Heart right ventricle (tissue), 16 donors: ENCODE results near the gene CENPP. TPM values are rescaled to one million over a fixed set of nuclear protein-coding genes. Genes with fewer than 3 reads are reported as not detected.

ENCODE experiments used
- ATAC-seq, 8 donors: fragments of 200-7000 bp; cut with Tn5 transposase; one replicate each; pipeline ENCODE4 v1.9.1; 2020; ENCODE audit warnings: mild to moderate bottlenecking in 8 of 8, moderate library complexity in 8 of 8, moderate number of reproducible peaks in 1 of 8
- DNase-seq, 2 donors: peaks; one replicate each; pipeline ENCODE4 v3.0.0-alpha.2; 2020
- H3K27ac ChIP-seq, 10 donors: fragments of 200-600 bp; sonication (generic) in 2 of 10; one replicate each; pipeline versions ENCODE4 v1.5.0 to v1.8.0; 2020 to 2022; ENCODE audit warnings: mild to moderate bottlenecking in 3 of 10
- H3K27me3 ChIP-seq, 7 donors: fragments of 200-600 bp; one replicate each; pipeline ENCODE4 v1.8.0; 2021 to 2022; ENCODE audit warnings: mild to moderate bottlenecking in 2 of 7
- H3K36me3 ChIP-seq, 9 donors: fragments of 200-600 bp; sonication (generic) in 1 of 9; one replicate each; pipeline versions ENCODE4 v1.5.0 to v1.8.0; 2020 to 2022; ENCODE audit warnings: mild to moderate bottlenecking in 2 of 9
- H3K4me1 ChIP-seq, 9 donors: fragments of 200-600 bp; sonication (generic) in 1 of 9; one replicate each; pipeline versions ENCODE4 v1.5.0 to v1.8.0; 2020 to 2022; ENCODE audit warnings: mild to moderate bottlenecking in 4 of 9
- H3K4me3 ChIP-seq, 10 donors: fragments of 200-600 bp; sonication (generic) in 2 of 10; one replicate each; pipeline versions ENCODE4 v1.5.0 to v1.8.0; 2020 to 2022; ENCODE audit warnings: mild to moderate bottlenecking in 7 of 10, moderate library complexity in 2 of 10
- H3K9me3 ChIP-seq, 11 donors: fragments of 200-600 bp in 10 of 11; sonication (generic) in 2 of 11; one replicate each; pipeline versions ENCODE4 v1.5.0 to v1.8.0; 2013 to 2022; ENCODE audit warnings: mild to moderate bottlenecking in 2 of 11, control low read depth in 1 of 11, moderate library complexity in 1 of 11
- CTCF ChIP-seq, 9 donors: fragments of 200-600 bp; sonication (generic) in 2 of 9; IDR thresholded peaks; one replicate each; pipeline versions ENCODE4 v1.5.0 to v1.8.0; 2021 to 2022; ENCODE audit warnings: antibody characterized with exemption in 9 of 9, mild to moderate bottlenecking in 5 of 9, moderate library complexity in 1 of 9
- WGBS, 2 donors: extraction: QIAGEN DNeasy Blood & Tissue Kit; methylation state at CpG; one replicate each; pipeline ENCODE4 v1.1.7; 2013; ENCODE audit warnings: inconsistent platforms in 1 of 2; 5-methylcytosine and 5-hydroxymethylcytosine counted together
- intact Hi-C, 10 donors: fragments of 100-400 bp; cut with DNase I; formaldehyde crosslinking; loops; one replicate each; pipeline versions ENCODE4 v1.11.1 to v1.14.2; 2022
- polyA plus RNA-seq, 2 donors: library from polyadenylated mRNA; stranded (reverse); fragments of 200-250 nt; gene quantifications; one replicate each; pipeline ENCODE4 v1.2.3, GENCODE V29; 2013
- total RNA-seq, 10 donors: library from RNA; stranded (reverse); fragmentation: NEBNext Ultra II Directional in 3 of 10; extraction: Animal tissue kit (Norgen Biotek cat#: 25700) in 3 of 10; gene quantifications; one replicate each; pipeline versions ENCODE4 v1.2.1 to v1.2.4, GENCODE V29; 2021 to 2023
- donor health status: Arrhythmogenic right ventricular cardiomyopathy.
- donor health status: ischemic (EF 13 %, LVEDD 7.1; RV severe dilation, severe dysfunction).
- donor health status: healthy with polysubstance abuse.
- donor health status: DM: no; HTN: yes; CAD: no.
- donor health status: DM: no; HTN: no; CAD: no.
- donor health status: ischemic (EF 25% LVEDD 6.9; RV normal size, moderate dysfunction).
- donor health status: ischemic (EF 25% LVEDD 5.7; RV mildly dilated, moderate dysfunction).
- donor health status: healthy.
- donor health status: DM: yes; HTN: yes; CAD: no.
- donor health status: Ischemic cardiomyopathy.
- donor health status: ischemic (EF 35%, LVEDD 5.7; RV mildly dilated, moderate dysfunction).
- donor health status: nonischemic (EF 11% LVEDD 7.7; RV severe dilation, severe dysfunction).
- donor health status: DM: yes; HTN: yes; CAD: no.
- donor health status: PGD.
- donor health status: ischemic (EF 29% LVEDD 5.4; RV normal size, mild dysfunction).
- donor health status: nonischemic (EF 23%, LVEDD 6.1; RV moderate dilation, normal function).

The CENPP gene
- total and polyA plus RNA-seq, 12 donors = 1.3 to 5.2 (median 2.8) TPM

- intact Hi-C loops = no loop called here
- Histone ChIP-seq H3K27ac (peak overlapping the region in 5 of 10 donors; percentile 3 to 54 (median 35)), H3K27me3 (no peaks in the 10 kb centered on the region), H3K4me1 (peaks cover 0 to 18% (median 6%) of the 10 kb centered on the region in 9 donors), H3K9me3 (peaks cover 0 to 6% (median 0%) of the 10 kb centered on the region in 11 donors), H3K4me3 (peak overlapping the region in 7 of 10 donors; percentile 23 to 43 (median 34)), H3K36me3 (peaks cover 0 to 5% (median 0%) of the 10 kb centered on the region in 9 donors)
- no peak for TF ChIP-seq CTCF (IDR thresholded peaks at IDR 0.05)
- ATAC-seq (peak in 2 of 8 donors; percentile 20 to 32), DNase-seq (no peak)
- 58 to 66% methylated on average over 5 of the region's 5 CpGs for WGBS, 2 donors
Observed at GRCh38 chr9:92402826-92403745, 77.3 kb downstream of the CENPP start.

GRCh38 chr9:92404042-92404836 is 78.5 kb downstream of the CENPP start, which contains the start of gene OGN:
OGN (minus strand) TSS chr9:92404578; CDS start chr9:92403407, 1,171 bp downstream.
- Histone ChIP-seq H3K4me1 (peaks cover 0 to 18% (median 6%) of the 10 kb centered on the region in 9 donors), H3K9me3 (no peaks in the 10 kb centered on the region), H3K27ac (peak within 1 kb of the TSS in 5 of 10 donors; percentile 9 to 54 (median 45)), H3K27me3 (no peaks in the 10 kb centered on the region), H3K36me3 (no peaks in the 10 kb centered on the region), H3K4me3 (peak within 1 kb of the TSS in 7 of 10 donors; percentile 23 to 43 (median 34))
- DNase-seq (no peak), ATAC-seq (no peak)
- WGBS, 2 donors = 77 to 79% methylated on average over 5 of the region's 5 CpGs
- TF ChIP-seq CTCF (IDR thresholded peaks at IDR 0.05) = no peak
- intact Hi-C loops = no loop called here

- DNase-seq (no peak), ATAC-seq (peak in 1 of 8 donors; percentile 29)
- intact Hi-C loops = no loop called here
- Histone ChIP-seq H3K27me3 (no peaks in the 10 kb centered on the region), H3K9me3 (no peaks in the 10 kb centered on the region), H3K4me3 (peak overlapping the region in 6 of 10 donors; percentile 5 to 27 (median 11)), H3K27ac (peak overlapping the region in 6 of 10 donors; percentile 32 to 63 (median 44)), H3K36me3 (no peaks in the 10 kb centered on the region), H3K4me1 (peaks cover 0 to 22% (median 6%) of the 10 kb centered on the region in 9 donors)
- 76 to 77% methylated on average over 4 of the region's 4 CpGs for WGBS, 2 donors
- no peak for TF ChIP-seq CTCF (IDR thresholded peaks at IDR 0.05)
Observed at GRCh38 chr9:92405818-92406217, 80.1 kb downstream of the CENPP start.

- Histone ChIP-seq H3K27ac (peak overlapping the region in 7 of 10 donors; percentile 2 to 63 (median 43)), H3K4me1 (peaks cover 0 to 22% (median 6%) of the 10 kb centered on the region in 9 donors), H3K27me3 (no peaks in the 10 kb centered on the region), H3K4me3 (peak overlapping the region in 7 of 10 donors; percentile 5 to 27 (median 12)), H3K9me3 (peaks cover 0 to 3% (median 0%) of the 10 kb centered on the region in 11 donors), H3K36me3 (no peaks in the 10 kb centered on the region)
- DNase-seq (peak in 1 of 2 donors; percentile 38), ATAC-seq (peak; percentile 61 to 84 (median 76))
- 42 to 45% methylated on average over 3 of the region's 3 CpGs for WGBS, 2 donors
- TF ChIP-seq CTCF (IDR thresholded peaks at IDR 0.05) = no peak
- intact Hi-C loops = no loop called here
Observed at GRCh38 chr9:92406477-92406876, 80.7 kb downstream of the CENPP start.
